OCI-LY1 (cell line): ENCODE measurements around the gene CENPS.

Experiments used
- H2AFZ ChIP-seq: fragments of 200-600 bp; sonication (generic), shearing (Covaris generic); 2 replicates; pipeline ENCODE4 v1.6.0; 2014; ENCODE audit warnings: antibody characterized with exemption, mild to moderate bottlenecking, low read length
- H3F3A ChIP-seq: fragments of 200-600 bp; sonication (generic), shearing (Covaris generic); 2 replicates; pipeline ENCODE4 v1.6.0; 2014; ENCODE audit warnings: mild to moderate bottlenecking, antibody characterized with exemption, low read length, moderate library complexity; ENCODE audit not compliant: insufficient read depth
- H3K27ac ChIP-seq: fragments of 200-600 bp; sonication (generic); 2 replicates; pipeline ENCODE4 v1.5.1; 2014; ENCODE audit warnings: low read length, mixed run types, mild to moderate bottlenecking, low read depth; ENCODE audit not compliant: poor library complexity, severe bottlenecking
- H3K27me3 ChIP-seq: fragments of 200-600 bp; sonication (generic); 2 replicates; pipeline ENCODE4 v1.6.0; 2014; ENCODE audit warnings: antibody characterized with exemption, mild to moderate bottlenecking, low read length, moderate library complexity; ENCODE audit not compliant: insufficient read depth
- H3K36me3 ChIP-seq: fragments of 200-600 bp; sonication (generic); 2 replicates; pipeline ENCODE4 v1.6.1; 2014; ENCODE audit warnings: mild to moderate bottlenecking, antibody characterized with exemption, low read length, moderate library complexity, mixed read lengths; ENCODE audit not compliant: insufficient read depth
- H3K4me1 ChIP-seq: fragments of 200-600 bp; sonication (generic); 2 replicates; pipeline ENCODE4 v1.5.1; 2014; ENCODE audit warnings: mild to moderate bottlenecking, low read length, moderate library complexity; ENCODE audit not compliant: insufficient read depth, severe bottlenecking
- H3K4me2 ChIP-seq: fragments of 200-600 bp; sonication (generic), shearing (Covaris generic); 2 replicates; pipeline ENCODE4 v1.6.1; 2014; ENCODE audit warnings: low read length
- H3K4me3 ChIP-seq: fragments of 200-600 bp; sonication (generic); 2 replicates; pipeline ENCODE4 v1.5.1; 2014; ENCODE audit warnings: low read length, low read depth, mild to moderate bottlenecking, mixed read lengths; ENCODE audit not compliant: poor library complexity, severe bottlenecking
- H3K79me2 ChIP-seq: fragments of 200-600 bp; shearing (Covaris generic); 2 replicates; pipeline ENCODE4 v1.6.1; 2016; ENCODE audit warnings: mixed run types, low read length, mixed read lengths; ENCODE audit not compliant: insufficient read depth
- H3K9ac ChIP-seq: fragments of 200-600 bp; sonication (generic), shearing (Covaris generic); 2 replicates; pipeline ENCODE4 v1.6.1; 2014; ENCODE audit warnings: mild to moderate bottlenecking, low read length, mixed read lengths
- H3K9me2 ChIP-seq: fragments of 200-600 bp; sonication (generic), shearing (Covaris generic); 2 replicates; pipeline ENCODE4 v1.6.1; 2014; ENCODE audit warnings: low read depth, mild to moderate bottlenecking, low read length, mixed read lengths
- H3K9me3 ChIP-seq: fragments of 200-600 bp; shearing (Covaris generic); 2 replicates; pipeline ENCODE4 v1.6.1; 2014; ENCODE audit warnings: low read length, mixed read lengths
- H4K20me1 ChIP-seq: fragments of 200-600 bp; sonication (generic), shearing (Covaris generic); 2 replicates; pipeline ENCODE4 v1.6.0; 2016; ENCODE audit warnings: mild to moderate bottlenecking, low read length; ENCODE audit not compliant: insufficient read depth
- EZH2 ChIP-seq: fragments of 200-600 bp; sonication (generic), shearing (Covaris generic); IDR thresholded peaks from 2 replicates; pipeline ENCODE4 v1.8.0; 2017; ENCODE audit warnings: borderline replicate concordance, mixed run types, mild to moderate bottlenecking, antibody characterized with exemption, low read length, moderate library complexity, mixed read lengths
- TF ChIP-seq, protein P1 (sequence below): fragments of 200-600 bp; sonication (generic), shearing (Covaris generic); IDR thresholded peaks from 2 replicates; pipeline ENCODE4 v1.5.1; 2017; ENCODE audit warnings: mild to moderate bottlenecking, antibody characterized with exemption, low read length, moderate library complexity, mixed read lengths

CENPS gene

DNA sequence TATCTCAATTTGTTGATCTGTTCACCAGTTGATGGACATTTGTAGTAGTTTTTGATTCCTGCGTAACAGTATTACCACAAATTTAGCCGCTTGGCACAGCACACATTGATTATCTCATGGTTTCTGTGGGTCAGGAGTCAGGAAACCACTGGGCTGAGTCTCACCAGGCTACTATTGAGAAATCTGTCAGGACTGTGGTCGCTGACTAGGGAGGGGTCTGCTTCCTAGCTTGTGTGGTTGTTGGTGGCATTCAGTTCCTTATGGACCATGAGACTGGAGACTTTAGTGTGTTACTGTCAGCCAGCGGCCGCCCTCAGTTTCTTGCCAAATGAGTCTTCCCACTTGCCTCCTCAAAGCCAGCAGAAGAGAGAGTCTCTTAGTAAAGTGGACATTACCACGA lies 54.3 kb downstream of the CENPS start:
- Histone ChIP-seq H3K9ac (no peak overlapping the region), H4K20me1 (no peaks in the 10 kb centered on the region), H3K27ac (no peak overlapping the region), H3K4me1 (no peaks in the 10 kb centered on the region), H3K36me3 (no peaks in the 10 kb centered on the region), H3K4me3 (no peak overlapping the region), H3K9me3 (no peaks in the 10 kb centered on the region), H3K79me2 (peaks cover 27% of the 10 kb centered on the region), H3K27me3 (no peaks in the 10 kb centered on the region), H2AFZ (no peak overlapping the region), H3K4me2 (no peak overlapping the region), H3F3A (no peaks in the 10 kb centered on the region), H3K9me2 (no peaks in the 10 kb centered on the region)
- TF ChIP-seq, protein P1, sequence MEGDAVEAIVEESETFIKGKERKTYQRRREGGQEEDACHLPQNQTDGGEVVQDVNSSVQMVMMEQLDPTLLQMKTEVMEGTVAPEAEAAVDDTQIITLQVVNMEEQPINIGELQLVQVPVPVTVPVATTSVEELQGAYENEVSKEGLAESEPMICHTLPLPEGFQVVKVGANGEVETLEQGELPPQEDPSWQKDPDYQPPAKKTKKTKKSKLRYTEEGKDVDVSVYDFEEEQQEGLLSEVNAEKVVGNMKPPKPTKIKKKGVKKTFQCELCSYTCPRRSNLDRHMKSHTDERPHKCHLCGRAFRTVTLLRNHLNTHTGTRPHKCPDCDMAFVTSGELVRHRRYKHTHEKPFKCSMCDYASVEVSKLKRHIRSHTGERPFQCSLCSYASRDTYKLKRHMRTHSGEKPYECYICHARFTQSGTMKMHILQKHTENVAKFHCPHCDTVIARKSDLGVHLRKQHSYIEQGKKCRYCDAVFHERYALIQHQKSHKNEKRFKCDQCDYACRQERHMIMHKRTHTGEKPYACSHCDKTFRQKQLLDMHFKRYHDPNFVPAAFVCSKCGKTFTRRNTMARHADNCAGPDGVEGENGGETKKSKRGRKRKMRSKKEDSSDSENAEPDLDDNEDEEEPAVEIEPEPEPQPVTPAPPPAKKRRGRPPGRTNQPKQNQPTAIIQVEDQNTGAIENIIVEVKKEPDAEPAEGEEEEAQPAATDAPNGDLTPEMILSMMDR: no peak
- TF ChIP-seq EZH2: no peak

DNA sequence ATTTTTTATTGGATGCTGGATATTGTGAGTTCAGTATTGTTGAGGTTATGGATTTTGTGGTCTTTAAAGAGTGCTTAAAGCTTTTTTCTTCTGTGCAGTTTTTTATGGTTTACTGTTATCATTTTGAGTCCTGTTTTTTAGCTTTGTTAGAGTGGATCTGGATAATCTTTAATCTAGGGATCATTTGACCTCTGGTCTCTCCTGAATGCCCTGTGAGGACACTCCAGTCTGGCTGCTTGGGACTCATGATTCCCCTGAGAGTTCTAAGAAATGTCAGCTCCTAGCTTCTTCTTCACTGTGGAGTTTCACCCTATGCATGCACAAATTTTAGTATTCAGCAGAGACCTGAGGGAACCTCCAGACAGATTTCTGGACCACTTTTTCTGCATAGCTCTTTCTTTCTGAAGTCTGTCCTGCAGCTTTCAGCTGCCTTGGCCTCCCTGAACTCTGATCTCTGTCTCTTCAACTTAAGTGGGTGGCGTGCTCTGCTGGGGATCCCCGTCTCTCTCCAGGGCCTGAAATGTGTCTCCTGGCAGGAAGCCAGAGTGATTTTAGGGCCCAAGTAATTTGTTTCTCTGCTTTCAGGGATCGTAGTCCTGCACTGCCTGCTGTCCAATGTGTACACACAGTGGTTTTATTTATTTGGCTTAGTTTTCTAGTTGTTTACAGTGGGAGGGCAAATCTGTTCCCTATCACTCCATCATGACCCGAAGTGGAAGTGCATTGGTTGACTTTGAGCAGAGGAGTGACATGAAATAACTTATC lies 59.2 kb downstream of the CENPS start:
- Histone ChIP-seq H3K79me2 (peaks cover 14% of the 10 kb centered on the region), H3F3A (no peaks in the 10 kb centered on the region), H2AFZ (no peak overlapping the region), H3K9ac (no peak overlapping the region), H3K9me3 (no peaks in the 10 kb centered on the region), H3K4me2 (no peak overlapping the region), H3K9me2 (no peaks in the 10 kb centered on the region), H3K4me3 (no peak overlapping the region), H4K20me1 (no peaks in the 10 kb centered on the region), H3K4me1 (peaks cover 3% of the 10 kb centered on the region), H3K36me3 (no peaks in the 10 kb centered on the region), H3K27ac (no peak overlapping the region), H3K27me3 (no peaks in the 10 kb centered on the region)
- TF ChIP-seq, protein P1: no peak
- TF ChIP-seq EZH2: no peak

DNA sequence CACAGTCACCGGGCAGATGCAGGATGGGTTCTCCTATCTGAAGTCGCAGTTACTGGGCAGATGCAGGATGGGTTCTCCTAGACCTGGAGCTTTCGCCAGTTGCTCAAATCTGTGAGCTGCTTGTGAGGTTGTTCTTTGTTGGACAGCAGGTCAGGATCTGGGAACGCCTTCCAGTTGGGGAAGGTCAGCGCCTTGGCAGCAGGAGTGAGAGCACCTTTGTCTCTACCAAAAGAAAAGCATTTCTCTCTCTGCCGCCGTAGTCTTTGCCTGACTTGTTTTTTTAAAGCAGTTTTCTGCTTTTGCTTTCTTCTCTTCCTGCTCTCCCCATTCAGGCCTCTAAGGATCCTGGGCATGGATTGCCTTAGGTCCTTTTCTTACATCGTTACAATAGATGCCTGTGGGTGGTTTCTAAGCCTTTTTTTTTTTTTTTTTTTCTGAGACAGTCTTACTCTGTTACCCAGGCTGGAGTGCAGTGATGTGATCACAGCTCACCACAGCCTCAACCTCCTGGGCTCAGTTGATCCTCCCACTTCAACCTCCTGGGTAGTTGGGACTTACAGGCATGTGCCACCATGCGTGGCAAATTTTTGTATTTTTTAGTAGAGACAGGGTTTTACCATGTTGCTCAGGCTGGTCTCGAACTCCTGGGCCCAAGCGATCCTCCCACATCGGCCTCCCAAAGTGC lies 60.2 kb downstream of the CENPS start:
- no peak overlapping the region for H3K4me2 ChIP-seq
- no peaks in the 10 kb centered on the region for H4K20me1 ChIP-seq
- no peak overlapping the region for H3K27ac ChIP-seq
- H3F3A ChIP-seq: no peaks in the 10 kb centered on the region
- H3K9me2 ChIP-seq: no peaks in the 10 kb centered on the region
- H2AFZ ChIP-seq: no peak overlapping the region
- no peak overlapping the region for H3K9ac ChIP-seq
- TF ChIP-seq, protein P1: no peak
- no peak for TF ChIP-seq EZH2
- H3K36me3 ChIP-seq: peaks cover under 1% of the 10 kb centered on the region; the same call in 1 of the 2 replicates
- no peaks in the 10 kb centered on the region for H3K27me3 ChIP-seq
- no peaks in the 10 kb centered on the region for H3K9me3 ChIP-seq
- H3K4me1 ChIP-seq: peaks cover 12% of the 10 kb centered on the region
- H3K4me3 ChIP-seq: no peak overlapping the region
- H3K79me2 ChIP-seq: peaks cover 5% of the 10 kb centered on the region
